ENCODE measurements around the gene PRF1. TPM values are rescaled to one million over a fixed set of nuclear protein-coding genes. Genes with fewer than 3 reads are reported as not detected.
A peak's percentile ranks its signal among the peaks of the same experiment; 100 is the strongest.

Gene PRF1
- total RNA-seq, 1 experiment from 2014 or later: not detected

GRCh38 chr10:70561558-70561957 lies 41.0 kb downstream of the PRF1 start:
- no peak for DNase-seq (ENCODE audit: low read depth)

GRCh38 chr10:70561070-70561469 lies 41.5 kb downstream of the PRF1 start:
- no peak for DNase-seq (ENCODE audit: low read depth)

GRCh38 chr10:70560511-70560941 lies 42.0 kb downstream of the PRF1 start:
- no peak for DNase-seq (ENCODE audit: low read depth)

GRCh38 chr10:70559861-70560260 lies 42.7 kb downstream of the PRF1 start:
- DNase-seq (ENCODE audit: low read depth): no peak

GRCh38 chr10:70558871-70559810 lies 43.4 kb downstream of the PRF1 start:
- peak; percentile 17 for DNase-seq (ENCODE audit: low read depth)

GRCh38 chr10:70558295-70558694 lies 44.2 kb downstream of the PRF1 start:
- DNase-seq (ENCODE audit: low read depth): no peak

GRCh38 chr10:70557876-70558275 lies 44.7 kb downstream of the PRF1 start:
- no peak for DNase-seq (ENCODE audit: low read depth)

- DNase-seq (ENCODE audit: low read depth): no peak
Measured at GRCh38 chr10:70557086-70557845, 45.3 kb downstream of the PRF1 start.

- no peak for DNase-seq (ENCODE audit: low read depth)
Measured at GRCh38 chr10:70555371-70555770, 47.2 kb downstream of the PRF1 start.

- DNase-seq (ENCODE audit: low read depth): no peak
Measured at GRCh38 chr10:70552586-70552985, 50.0 kb downstream of the PRF1 start.

- DNase-seq (ENCODE audit: low read depth): no peak
Measured at GRCh38 chr10:70551971-70552422, 50.5 kb downstream of the PRF1 start.

- no peak for DNase-seq (ENCODE audit: low read depth)
Measured at GRCh38 chr10:70551466-70551865, 51.1 kb downstream of the PRF1 start.

GRCh38 chr10:70550459-70550858 lies 52.1 kb downstream of the PRF1 start:
- no peak for DNase-seq (ENCODE audit: low read depth)

- DNase-seq (ENCODE audit: low read depth): peak; percentile 57
Measured at GRCh38 chr10:70549962-70550458, 52.5 kb downstream of the PRF1 start.

- no peak for DNase-seq (ENCODE audit: low read depth)
Measured at GRCh38 chr10:70549351-70549961, 53.1 kb downstream of the PRF1 start.

Other genes with a start within 250 kb of the PRF1 start
- 29.2 and 40.4 TPM in 2 replicates for gene LRRC20, start 220.1 kb downstream of the PRF1 start, total RNA-seq (2014; rRNA removed; shearing (Covaris generic))
- 16.2 and 24.2 TPM in 2 replicates for gene EIF4EBP2, start 198.6 kb downstream of the PRF1 start, total RNA-seq (2014; rRNA removed; shearing (Covaris generic))
- gene NODAL, start 161.1 kb downstream of the PRF1 start, total RNA-seq (2014; rRNA removed; shearing (Covaris generic)): 0.37 TPM in 1 of 2 replicates, not detected in the other
- 1.4 and 1.8 TPM in 2 replicates for gene PALD1, start 124.0 kb downstream of the PRF1 start, total RNA-seq (2014; rRNA removed; shearing (Covaris generic))
- under 0.01 TPM in 1 of 2 replicates, not detected in the other for gene ADAMTS14, start 69.8 kb upstream of the PRF1 start, total RNA-seq (2014; rRNA removed; shearing (Covaris generic))
- not detected in 2 replicates for gene TBATA, start 182.6 kb upstream of the PRF1 start, total RNA-seq (2014; rRNA removed; shearing (Covaris generic))
- gene SGPL1, start 213.2 kb upstream of the PRF1 start, total RNA-seq (2014; rRNA removed; shearing (Covaris generic)): 24.4 and 28.3 TPM in 2 replicates